WTC11 (cell line): ENCODE results near the gene IGSF5.

Experiments used
- CBFB ChIP-seq: sonication (generic); formaldehyde crosslinking; IDR thresholded peaks from 2 replicates; pipeline ENCODE4 v1.8.1; 2022; ENCODE audit warnings: mild to moderate bottlenecking, low read depth, missing genetic modification reagents
- CTCF ChIP-seq: fragments of 200-600 bp; IDR thresholded peaks from 2 replicates; pipeline ENCODE4 v1.8.0; 2022; ENCODE audit warnings: antibody characterized with exemption
- ESRRA ChIP-seq: sonication (generic); formaldehyde crosslinking; IDR thresholded peaks from 2 replicates; pipeline ENCODE4 v1.8.1; 2022; ENCODE audit warnings: mild to moderate bottlenecking, missing genetic modification reagents, borderline replicate concordance
- FOXJ3 ChIP-seq: sonication (generic); formaldehyde crosslinking; IDR thresholded peaks from 2 replicates; pipeline ENCODE4 v1.9.0; 2021; ENCODE audit warnings: missing genetic modification reagents, mild to moderate bottlenecking, borderline replicate concordance
- MYBL2 ChIP-seq: sonication (generic); formaldehyde crosslinking; IDR thresholded peaks from 2 replicates; pipeline ENCODE4 v1.8.1; 2023; ENCODE audit warnings: mild to moderate bottlenecking, moderate library complexity, missing genetic modification reagents
- NFYB ChIP-seq: sonication (generic); formaldehyde crosslinking; conservative IDR thresholded peaks from 2 replicates; pipeline ENCODE4 v1.8.0; 2022; ENCODE audit warnings: low read depth, missing genetic modification reagents
- NR1H2 ChIP-seq: sonication (generic); formaldehyde crosslinking; IDR thresholded peaks from 2 replicates; pipeline ENCODE4 v1.9.0; 2021; ENCODE audit warnings: mild to moderate bottlenecking, moderate library complexity, missing genetic modification reagents
- SP1 ChIP-seq: sonication (generic); formaldehyde crosslinking; conservative IDR thresholded peaks from 2 replicates; pipeline ENCODE4 v1.8.1; 2022; ENCODE audit warnings: missing genetic modification reagents
- TEAD4 ChIP-seq: sonication (generic); formaldehyde crosslinking; IDR thresholded peaks from 2 replicates; pipeline ENCODE4 v1.8.0; 2022; ENCODE audit warnings: mild to moderate bottlenecking, missing genetic modification reagents
- ZBTB43 ChIP-seq: sonication (generic); formaldehyde crosslinking; IDR thresholded peaks from 2 replicates; pipeline ENCODE4 v1.8.1; 2023; ENCODE audit warnings: mild to moderate bottlenecking, missing genetic modification reagents

GRCh38 chr21:39851002-39851618, 106.1 kb downstream of the IGSF5 start:
- TF ChIP-seq ESRRA (CRISPR knock-in tag) (no peak), NR1H2 (CRISPR knock-in tag) (no peak), CTCF (no peak), CBFB (no peak), FOXJ3 (CRISPR knock-in tag) (no peak), SP1 (no peak), MYBL2 (CRISPR knock-in tag) (no peak), NFYB (CRISPR knock-in tag) (no peak), TEAD4 (no peak), ZBTB43 (CRISPR knock-in tag) (no peak)
